ENCODE measurements around the gene ADORA1. TPM values are rescaled to one million over a fixed set of nuclear protein-coding genes. Genes with fewer than 3 reads are reported as not detected.

The ADORA1 gene
- total RNA-seq, 1 experiment from 2014 or later = 0.17 TPM

DNA sequence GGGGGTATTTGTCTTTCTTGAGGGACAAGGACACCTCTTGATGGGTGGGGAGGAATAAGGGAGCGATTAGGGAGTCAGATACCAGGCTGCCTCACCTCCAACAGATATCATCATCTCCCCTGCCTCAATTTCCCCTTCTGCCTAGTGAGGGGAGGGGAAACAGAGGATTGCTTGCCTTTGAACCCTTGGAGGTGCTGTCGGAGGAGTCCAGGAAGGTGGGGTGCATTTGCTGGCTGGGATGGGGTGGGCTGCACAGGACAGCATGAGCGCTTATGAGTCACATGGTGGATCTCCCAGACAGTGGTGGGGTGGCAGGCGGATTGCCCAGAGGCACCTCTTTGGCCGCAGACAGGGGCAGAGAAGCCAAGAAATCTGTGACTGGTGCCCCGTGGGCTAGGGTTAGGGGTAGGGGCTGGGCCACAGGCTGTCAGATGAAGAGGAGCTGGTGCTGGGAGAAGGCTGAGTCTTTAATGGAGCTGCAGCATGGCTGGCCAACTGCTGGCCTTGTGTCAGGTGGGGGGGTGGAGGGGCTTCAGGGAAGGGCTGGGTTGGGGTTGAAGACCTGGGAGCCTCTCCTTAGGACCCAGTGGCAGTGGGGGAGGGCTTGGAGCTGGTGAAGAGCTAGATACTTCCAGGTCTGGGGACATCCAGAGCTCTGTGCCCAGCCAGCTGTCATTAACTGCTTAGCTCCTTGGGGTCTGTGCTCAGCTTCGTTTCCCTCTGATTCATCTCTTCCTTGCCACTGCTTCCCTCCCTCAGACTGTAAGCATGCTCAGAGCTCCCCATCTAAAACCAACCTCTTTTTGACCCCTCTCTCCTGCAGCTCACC, 7.0 kb upstream of the ADORA1 start:
- no peak for DNase-seq (ENCODE audit: extremely low read depth, low read depth)

DNA sequence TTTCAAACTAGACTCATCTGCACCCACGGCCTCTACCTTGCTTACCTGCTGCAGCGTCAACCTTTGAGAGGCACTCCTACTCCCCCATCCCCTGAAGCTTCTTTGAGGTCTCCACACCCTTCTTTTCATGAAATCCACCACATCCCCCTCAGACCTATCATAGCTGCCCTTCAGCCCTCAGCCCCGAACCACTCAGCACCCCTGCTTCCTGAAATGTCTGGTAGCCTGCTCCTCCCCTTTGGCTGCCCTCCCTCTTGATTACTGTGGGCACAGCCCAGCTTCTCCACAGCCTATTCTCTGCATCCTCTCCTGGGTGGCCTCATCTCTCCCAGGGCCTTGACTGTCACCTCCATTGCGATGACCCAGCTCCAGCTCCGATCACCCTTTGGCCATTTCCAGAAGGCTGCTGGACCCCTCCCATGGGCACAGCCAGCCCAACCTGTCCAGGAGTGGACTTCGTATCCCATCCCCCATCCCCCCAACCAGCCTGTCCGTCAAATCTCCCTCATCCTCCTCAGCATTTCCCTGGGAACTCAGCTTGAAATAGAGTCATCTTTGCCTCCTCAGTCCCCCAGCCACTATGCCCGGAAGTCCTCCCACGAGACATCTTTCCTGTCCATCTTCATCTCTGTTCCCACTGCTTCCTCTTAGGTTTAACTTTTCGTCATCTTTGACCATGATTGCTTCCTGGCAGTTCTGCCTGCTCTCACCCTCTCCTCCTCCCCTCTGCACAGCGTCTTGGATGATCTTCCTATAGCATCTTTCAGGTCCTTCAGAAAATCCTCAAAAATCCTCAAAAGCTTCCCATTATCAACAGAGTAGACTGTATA, 6.1 kb upstream of the ADORA1 start:
- DNase-seq (ENCODE audit: extremely low read depth, low read depth) = no peak

DNA sequence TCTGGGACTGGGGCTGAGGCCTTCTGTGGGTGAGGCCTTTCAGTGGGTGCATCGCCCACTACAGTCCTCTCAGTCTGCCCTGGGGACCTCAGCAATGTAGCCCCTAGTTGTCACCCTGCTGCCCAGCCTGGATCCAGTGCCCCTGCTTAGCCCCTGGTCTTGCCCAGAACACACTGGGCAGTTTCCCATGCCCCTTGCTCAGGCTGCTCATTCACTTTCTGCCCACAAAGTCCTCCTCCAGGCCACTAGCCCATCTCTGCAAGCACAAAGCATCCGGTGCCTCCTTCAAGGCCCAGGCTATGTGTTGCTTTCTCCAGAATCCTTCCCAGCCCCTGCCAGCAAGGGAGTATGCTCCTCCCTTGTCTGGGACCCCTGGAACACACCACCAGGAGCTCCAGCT, 5.4 kb upstream of the ADORA1 start:
- no peak for DNase-seq (ENCODE audit: extremely low read depth, low read depth)

DNA sequence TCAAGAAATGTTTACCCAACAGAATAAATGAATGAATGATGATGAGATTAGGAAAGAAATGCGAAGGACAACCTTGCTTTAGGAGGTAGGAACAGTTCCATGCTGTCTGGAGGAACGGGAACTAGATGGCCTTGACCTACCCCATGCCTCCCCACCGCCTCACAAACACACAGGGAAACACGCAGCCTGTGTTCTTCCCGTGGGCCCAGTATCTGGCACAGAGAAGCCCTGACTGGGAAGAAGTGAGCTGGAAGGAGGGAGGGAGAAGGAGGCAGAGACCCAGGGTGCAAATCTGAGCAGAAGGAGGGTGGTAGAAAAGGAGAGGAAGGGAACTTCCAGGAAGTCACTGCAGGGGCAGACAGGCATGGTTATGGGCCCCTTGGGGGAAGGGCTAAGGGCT, 3.5 kb upstream of the ADORA1 start:
- DNase-seq (ENCODE audit: extremely low read depth, low read depth) = no peak

DNA sequence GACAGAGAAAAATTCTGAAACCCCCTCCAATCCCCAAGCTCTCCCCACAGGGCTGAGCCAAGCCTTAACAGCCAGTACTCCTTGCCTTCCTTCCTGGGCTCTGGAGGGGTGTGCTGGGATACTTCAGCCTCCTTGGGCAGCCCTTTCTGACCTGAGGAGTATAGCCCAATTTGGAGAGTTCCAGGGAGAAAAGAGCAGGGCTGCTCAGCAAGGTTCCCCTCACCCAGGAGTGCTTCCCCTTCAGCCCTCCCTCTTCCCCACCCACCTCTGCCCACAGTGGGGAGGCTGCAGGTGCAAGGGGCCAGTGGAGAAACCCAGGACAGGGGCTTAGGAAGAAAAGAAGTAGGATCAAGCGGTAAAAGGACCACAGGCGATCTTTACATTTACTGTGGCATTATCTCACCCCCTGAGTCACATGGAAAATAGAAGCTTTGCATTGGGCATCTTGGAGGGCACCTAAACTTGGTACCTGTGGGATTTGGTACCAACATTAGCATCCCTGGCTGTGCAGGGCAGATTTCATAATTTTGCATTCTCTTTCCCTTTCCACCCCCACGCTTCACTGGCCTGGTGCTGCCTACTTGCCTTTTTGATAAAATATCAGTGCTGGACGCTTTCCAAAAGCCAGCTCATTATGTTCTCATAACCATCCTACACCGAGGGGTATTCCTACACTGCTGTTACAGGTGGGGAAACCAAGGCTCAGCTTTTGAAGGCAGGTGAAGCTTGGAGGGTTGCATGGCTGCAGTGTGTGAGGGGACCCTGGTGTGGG, 2.8 kb upstream of the ADORA1 start:
- no peak for DNase-seq (ENCODE audit: extremely low read depth, low read depth)

DNA sequence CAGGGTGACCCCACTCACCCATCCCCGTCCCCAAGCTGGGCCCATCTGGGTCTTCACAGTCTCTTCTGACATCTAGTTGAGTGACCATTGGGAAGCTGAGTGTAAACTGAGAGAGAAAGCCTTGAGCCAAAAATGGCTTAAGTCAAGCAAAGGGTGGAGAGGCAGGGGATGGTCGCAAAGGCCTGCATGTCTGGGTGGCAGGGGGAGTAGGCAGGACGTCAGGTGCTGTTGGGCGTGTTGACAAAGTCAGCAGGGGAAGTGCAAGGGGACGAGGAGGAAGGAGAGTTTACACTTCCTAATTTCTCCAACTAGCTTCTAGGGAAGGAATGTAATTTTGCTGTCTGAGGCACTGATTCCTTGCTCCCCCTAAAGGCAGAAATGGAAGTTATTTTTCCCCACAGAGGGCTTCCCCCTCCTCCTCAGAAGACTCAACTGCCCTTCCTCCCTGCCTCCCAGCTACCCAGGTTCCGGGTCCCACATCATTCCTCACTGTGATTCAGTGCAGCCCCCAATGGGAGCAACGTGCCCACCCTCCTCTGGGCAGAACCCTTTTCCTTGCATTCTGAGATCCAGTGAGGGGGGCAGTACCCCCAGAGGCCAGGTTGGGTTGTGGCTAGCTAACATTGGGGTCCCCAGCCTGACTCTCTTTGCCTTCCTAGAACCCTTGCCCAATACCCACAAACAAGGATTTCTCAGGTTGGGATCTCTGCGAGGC, 1.2 kb upstream of the ADORA1 start:
- DNase-seq (ENCODE audit: extremely low read depth, low read depth) = no peak

DNA sequence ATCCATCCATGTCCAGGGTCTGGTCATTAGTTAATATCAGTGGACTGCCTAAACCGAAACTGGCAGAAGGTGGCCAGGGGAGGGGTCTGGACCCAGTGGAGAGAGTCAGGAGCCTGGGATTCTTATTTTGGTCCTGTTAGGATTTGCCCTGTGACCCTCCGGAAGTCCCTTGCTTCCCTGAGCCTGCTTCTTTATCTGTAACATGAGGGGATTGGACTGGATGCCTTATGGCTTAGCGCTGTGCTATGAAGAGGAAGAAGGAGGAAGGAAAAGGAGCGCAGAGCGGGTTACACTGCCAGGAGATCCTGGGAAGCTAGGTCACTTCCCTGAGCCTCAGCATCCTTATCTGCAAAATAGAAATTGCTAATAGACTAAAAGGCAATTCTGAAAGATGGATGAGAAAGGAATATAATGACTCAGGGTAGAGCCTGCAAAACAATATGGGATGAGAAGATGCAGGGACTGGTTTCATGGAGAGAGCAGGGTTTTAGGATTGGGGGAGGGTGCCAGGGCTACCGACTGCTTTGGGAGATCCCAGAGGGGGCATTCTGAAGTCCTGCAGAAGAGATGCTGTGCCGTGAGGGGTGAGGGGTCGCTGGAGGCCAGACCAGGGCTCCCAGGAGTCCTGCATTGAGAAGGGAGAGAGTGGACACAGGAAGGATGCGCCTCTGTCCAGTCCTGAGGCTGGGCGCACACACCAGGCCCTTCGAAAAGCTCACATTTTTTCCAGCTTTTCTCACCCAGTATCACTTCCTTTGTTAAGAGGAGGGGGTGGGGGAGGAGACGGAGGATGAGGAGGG, 460 bp upstream of the ADORA1 start:
- no peak for DNase-seq (ENCODE audit: extremely low read depth, low read depth)

DNA sequence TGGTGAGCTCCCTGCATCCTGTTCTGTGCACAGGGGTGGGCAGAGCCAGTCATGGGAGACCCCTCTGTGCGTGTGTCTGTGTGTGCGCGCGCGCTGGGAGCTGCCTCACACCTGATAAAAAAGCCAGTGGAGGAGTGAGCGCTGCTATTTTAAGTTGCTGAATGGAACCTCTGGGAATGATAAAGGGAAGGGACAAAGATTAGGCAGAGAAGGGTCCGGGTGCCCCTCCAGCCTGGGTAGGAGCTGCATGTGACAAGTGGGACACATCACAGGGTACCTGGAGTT, 847 bp downstream of the ADORA1 start:
- no peak for DNase-seq (ENCODE audit: extremely low read depth, low read depth)

DNA sequence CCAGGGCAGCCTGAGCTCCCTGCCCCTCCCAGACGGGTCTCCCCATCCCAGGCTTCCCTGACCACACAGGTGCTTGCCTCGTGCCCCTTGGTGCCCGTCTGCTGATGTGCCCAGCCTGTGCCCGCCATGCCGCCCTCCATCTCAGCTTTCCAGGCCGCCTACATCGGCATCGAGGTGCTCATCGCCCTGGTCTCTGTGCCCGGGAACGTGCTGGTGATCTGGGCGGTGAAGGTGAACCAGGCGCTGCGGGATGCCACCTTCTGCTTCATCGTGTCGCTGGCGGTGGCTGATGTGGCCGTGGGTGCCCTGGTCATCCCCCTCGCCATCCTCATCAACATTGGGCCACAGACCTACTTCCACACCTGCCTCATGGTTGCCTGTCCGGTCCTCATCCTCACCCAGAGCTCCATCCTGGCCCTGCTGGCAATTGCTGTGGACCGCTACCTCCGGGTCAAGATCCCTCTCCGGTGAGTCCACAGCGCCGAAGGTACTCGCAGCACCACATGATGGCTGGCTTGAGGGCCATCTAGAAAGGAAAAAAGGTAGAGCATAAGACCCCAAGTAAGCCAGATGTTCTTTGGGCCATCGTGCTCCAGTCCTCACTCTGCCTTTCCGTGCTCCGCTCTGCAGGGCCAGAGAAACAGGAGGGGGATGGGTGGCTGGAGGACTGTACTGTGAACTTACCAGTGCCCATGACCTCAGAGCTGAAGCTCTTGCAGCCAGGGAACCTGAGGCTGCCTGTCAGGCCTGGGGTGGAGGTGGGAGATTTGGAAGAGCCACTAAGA, 1.4 kb downstream of the ADORA1 start:
- no peak for DNase-seq (ENCODE audit: extremely low read depth, low read depth)

DNA sequence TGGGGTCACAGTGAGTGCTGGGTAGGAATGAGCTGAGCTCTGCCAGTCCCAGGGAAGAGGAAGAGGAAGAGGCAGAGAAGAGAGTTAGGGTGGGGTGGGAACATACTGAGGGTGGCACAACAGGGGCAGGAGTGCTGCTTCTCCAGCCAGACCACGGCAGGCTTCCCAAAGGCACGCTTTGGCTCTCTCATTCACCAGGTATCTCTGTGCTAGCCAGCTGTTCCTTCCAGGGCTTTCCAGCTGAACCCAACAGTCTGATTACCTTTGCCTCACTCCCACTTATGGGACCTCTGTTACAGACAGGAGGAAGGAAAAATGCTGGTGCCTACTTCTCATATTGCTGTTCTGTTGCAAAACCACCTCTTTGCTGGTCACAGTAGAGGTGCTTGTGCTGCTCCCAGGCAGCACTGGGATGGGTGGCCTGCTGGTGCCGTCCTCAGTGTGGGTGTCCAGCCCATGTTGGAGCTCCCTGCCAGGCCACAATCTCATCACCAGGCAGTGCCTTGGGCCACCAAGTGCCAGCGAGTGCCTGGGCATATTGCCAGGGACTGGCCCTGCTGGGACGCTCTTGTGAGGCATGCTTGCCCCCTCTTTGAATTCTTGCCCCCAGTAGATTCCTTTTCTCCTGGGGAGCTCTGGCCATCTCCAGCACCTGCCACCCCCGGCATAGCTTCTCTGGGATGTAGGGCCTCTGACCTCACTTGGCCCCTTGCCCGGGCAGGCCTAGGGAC, 2.1 kb downstream of the ADORA1 start:
- DNase-seq (ENCODE audit: extremely low read depth, low read depth) = no peak

DNA sequence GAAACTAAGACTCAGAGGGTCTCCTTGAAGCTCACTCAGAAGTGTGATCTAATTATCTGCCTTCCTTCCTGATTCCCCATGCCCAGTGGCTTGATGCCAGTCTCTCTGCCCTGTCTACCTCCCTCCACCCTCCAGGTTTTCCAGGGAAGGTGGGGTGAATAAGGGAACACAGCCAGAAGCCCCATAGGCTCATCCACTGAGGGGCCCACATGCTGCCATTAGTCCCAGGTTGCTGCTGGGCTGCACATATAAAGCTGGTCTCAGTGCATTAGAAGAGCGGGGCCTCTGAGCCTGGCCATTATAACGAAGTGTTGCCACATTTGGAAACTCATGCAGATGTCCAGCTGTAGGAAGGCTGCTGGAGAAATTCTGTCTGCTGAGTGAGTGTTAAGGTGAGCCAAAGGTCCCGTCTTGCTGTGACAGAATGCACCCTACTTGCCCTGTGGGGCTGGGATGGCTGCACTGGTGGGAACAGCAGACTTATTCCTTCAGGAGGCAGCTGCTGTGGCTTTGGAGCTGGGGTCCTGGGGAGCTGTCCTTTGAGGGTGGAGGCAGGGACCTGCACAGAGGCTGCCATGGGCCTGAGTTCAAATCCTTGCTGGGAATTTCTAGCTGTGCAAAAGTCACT, 2.9 kb downstream of the ADORA1 start:
- DNase-seq (ENCODE audit: extremely low read depth, low read depth) = no peak

DNA sequence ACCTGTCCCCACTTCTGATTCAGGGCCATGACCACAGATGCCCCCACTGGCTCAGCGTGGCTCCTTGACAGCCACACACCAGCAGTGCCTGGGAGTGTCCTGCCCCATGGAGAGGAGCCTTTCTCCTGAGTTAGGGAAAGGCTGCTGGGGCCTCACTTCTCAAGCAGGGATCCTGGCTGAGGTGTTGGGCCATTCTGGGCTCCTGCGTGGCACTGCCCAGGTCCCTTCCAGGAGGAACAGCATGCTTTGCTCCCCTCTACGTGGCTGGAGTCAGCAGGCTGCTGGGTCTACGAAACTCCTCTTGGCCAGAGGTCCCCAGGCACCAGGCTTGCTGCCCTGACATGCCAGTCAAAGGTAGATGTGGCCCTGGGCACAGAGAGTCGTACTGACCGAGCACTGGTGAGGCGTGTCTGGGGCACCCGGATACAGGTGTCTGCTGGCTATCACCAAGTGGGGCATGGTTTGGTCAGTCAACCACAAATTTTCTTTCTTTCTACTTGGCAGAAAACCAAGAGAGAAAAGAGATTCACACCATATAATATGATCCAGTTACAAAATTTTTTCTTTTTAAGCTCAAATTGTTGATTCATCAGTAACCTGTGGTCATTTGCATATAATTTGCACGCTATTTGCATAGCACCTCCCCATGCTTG, 4.1 kb downstream of the ADORA1 start:
- DNase-seq (ENCODE audit: extremely low read depth, low read depth) = no peak

DNA sequence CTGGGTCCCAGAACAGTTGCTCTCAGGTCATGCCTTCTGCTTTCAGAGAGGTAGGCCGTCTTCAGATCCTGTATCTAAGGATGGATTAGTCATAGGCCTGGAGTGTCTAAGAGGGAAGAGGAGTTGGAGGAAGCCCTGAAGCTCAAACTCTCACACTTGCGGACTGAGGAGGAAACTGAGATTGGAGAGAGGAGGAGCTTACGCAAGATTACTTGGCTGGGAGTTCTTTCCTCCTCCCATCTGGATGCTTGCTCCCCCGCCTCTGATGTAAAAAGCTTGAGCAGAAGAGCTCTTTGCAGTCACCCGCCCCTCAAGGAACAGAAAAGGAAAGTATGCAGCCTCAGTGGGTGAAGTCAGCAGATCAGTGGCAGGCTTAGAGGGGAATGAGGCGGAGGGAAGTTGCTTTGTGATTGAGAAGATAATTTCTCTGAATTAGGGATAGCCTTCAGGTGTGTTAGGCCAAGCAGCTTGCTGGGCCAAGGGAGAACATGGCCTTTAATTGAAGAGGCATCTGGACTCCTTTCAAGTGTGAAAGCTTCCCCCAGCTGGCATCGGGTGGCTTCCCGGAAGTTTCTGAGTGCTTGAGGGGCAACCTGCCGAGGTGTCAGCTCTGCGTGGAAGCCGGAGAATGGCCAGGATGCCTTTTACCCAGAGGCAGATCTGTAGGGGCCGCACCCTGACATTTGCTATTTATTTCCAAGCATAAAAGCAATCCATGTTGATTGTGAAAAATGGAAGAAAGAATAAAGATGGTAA, 6.6 kb downstream of the ADORA1 start:
- no peak for DNase-seq (ENCODE audit: extremely low read depth, low read depth)

DNA sequence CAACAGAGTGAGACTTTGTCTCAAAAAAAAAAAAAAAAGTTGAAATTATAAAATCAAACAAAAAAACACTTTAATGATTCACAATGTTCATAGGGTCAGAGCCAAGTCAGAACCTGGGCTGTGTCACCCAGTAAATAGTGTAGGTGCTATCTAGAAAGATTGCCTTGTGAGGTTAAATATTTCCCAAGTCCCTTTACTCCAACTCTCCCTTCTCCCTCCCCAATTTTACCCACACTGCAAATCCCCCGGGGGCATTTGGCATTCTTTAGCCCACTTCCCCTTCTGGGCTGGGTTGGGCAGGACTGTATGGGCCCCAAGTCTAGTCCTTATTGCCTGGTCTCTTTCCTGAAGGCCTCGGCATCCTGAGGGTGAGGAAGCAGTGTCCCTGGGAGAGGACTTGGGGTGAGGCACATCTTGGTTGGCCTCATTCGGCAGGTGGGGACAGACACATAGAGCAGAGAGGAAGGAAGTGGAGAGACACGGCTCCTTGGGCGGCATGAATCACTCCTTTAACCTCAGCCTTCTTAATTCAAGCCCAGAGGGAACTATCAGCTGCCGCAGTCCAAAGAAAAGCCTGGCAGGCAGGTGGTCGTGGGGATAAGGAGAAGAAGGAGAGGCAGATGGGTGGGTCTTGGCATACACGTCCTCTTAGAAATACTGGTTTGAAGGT, 8.2 kb downstream of the ADORA1 start:
- no peak for DNase-seq (ENCODE audit: extremely low read depth, low read depth)

DNA sequence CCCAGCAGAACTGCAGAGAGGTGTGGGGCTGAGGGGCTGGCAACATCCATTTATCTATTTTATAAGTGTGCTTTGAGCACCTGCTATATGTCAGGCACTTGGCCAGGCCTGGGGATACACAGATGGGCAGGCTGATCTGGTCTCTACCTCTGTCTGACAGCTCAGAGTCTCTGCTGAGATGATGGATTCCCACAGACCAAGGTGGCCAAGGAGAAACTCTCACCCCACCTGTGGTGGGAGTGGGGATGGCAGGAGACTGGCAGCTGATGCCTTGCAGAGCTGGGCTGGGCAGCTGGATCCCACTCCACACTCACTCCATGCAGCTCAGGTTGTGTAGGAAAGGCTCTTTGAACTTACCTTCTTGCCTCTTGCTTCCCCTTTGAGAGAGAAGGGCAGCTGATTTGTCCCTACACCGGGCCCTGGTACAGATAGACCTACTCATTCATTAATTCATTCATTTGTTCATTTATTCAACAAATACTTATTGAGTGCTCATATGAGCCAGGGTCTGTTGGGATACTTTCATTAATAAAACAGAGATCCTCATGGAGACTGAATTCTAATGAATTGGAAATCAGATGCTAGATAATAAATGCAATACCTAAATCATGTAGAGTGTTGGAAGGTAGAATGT, 9.0 kb downstream of the ADORA1 start:
- no peak for DNase-seq (ENCODE audit: extremely low read depth, low read depth)

DNA sequence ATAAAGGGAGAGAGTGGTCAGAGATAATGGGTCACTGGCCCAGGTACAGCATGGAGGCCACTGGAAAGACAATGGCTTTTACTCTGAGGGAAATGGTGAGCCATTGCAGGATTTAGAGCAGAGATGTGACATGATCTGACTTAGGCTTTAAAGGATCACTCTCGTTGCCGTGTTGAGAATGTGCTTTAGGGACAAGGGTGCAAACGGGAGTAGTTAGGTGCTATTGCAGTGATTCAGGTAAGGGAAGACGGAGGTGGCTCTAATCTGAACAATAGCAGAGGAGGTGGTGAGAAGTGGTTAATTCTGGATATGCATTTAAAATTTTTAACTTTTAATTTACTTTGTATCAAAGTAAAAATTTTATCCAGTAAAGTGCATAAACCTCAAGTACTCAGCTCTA, 9.8 kb downstream of the ADORA1 start:
- DNase-seq (ENCODE audit: extremely low read depth, low read depth) = no peak
